ENCODE data around the gene EBI3. TPM values are rescaled to one million over a fixed set of nuclear protein-coding genes. Genes with fewer than 3 reads are reported as not detected.
"Not testable (repeated sequence)": the region's sequence is repeated elsewhere in the genome, so short reads cannot be mapped to it uniquely, and the experiment has no call there.

The EBI3 gene
- total RNA-seq, 2 donors from 2014 or later, result 2.0 to 4.6 TPM

DNA sequence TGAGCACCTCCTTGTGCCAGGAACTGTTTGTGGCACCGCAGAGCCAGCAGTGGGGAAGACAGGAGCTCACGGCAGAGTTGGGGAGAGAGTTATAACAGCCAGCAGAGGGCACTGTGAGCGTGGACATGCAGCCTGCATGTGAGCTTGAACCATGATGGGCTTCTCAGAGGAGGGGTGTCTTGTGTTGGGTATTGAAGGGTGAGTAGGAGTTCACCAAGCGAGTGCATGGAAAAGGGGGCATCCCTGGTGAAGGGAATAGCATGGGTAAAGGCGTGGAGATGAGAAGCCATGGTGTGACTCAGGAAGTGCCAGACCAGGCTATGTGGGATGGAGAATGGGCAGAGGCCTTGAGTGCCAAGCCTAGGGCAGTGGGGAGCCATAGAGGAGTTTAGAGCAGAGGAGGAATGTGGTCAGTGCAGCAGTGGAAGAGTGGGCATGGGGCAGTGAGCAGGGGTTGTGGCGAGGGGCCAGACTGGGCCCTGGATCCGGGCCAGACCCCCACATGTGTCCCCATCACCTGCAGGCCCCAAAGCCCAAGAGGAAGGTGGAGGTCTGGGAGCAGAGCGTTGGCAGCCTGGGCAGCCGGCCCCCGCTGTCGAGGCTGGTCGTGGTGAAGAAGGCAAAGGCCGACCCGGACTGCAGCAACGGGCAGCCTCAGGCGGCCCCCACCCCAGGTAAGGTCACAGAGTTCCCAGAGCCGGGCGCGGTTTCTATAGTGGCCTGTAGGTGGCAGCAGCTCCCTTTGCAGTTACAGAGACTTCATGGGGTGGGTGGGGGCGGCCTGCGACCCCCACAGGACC is 38.0 kb downstream of the EBI3 start:
- intact Hi-C loops (cut with DNase I), result loop anchor here (5.0 to 10.0 kb wide), 2 partner anchors 255 to 258 kb away; no protein-coding TSS in a partner anchor

GRCh38 chr19:4267901-4268815 is 38.8 kb downstream of the EBI3 start:
- no peak for DNase-seq (ENCODE audit: low spot score)
- intact Hi-C loops (cut with DNase I), result loop anchor here (5.0 to 10.0 kb wide), 2 partner anchors 254 to 257 kb away; no protein-coding TSS in a partner anchor

More for the DNA sequence above, 38.0 kb downstream of the EBI3 start:
- peak; percentile 85 for DNase-seq (ENCODE audit: low spot score)

- intact Hi-C loops (cut with DNase I), result loop anchor here (5.0 to 10.0 kb wide), 2 partner anchors 253 to 256 kb away; no protein-coding TSS in a partner anchor
- no peak for DNase-seq (ENCODE audit: low spot score)
These were observed 39.6 kb downstream of the EBI3 start for GRCh38 chr19:4268816-4269430.

GRCh38 chr19:4272894-4273293 is 43.6 kb downstream of the EBI3 start:
- intact Hi-C loops (cut with DNase I), result no loop called here
- DNase-seq (ENCODE audit: low spot score), result no peak

DNA sequence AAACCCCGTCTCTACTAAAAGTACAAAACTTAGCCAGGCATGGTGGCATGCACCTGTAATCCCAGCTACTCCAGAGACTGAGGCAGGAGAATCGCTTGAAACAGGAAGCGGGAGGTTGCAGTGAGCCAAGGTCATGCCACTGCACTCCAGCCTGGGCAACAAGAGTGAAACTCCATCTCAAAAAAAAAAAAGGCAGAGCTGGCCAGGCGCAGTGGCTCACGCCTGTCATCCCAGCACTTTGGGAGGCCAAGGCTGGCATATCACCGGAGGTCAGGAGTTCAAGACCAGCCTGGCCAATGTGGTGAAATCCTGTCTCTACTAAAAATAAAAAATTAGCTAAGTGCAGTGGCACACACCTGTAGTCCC is 45.0 kb downstream of the EBI3 start:
- intact Hi-C loops (cut with DNase I); DNase-seq (ENCODE audit: low spot score): not testable (repeated sequence)

- intact Hi-C loops (cut with DNase I), result no loop called here
- no peak for DNase-seq (ENCODE audit: low spot score)
These were observed 47.9 kb downstream of the EBI3 start for GRCh38 chr19:4277191-4277696.

- intact Hi-C loops (cut with DNase I), result no loop called here
- no peak for DNase-seq (ENCODE audit: low spot score)
These were observed 48.7 kb downstream of the EBI3 start for GRCh38 chr19:4278010-4278409.

GRCh38 chr19:4278419-4279266 is 49.3 kb downstream of the EBI3 start, which contains the start of gene SHD:
Gene SHD, plus strand, starts transcription at chr19:4279266. Its CDS starts 798 bp downstream, at chr19:4280064.
- intact Hi-C loops (cut with DNase I), result no loop called here
- no peak for DNase-seq (ENCODE audit: low spot score)

GRCh38 chr19:4279267-4279529 is 49.9 kb downstream of the EBI3 start:
- DNase-seq (ENCODE audit: low spot score), result no peak
- intact Hi-C loops (cut with DNase I), result no loop called here

DNA sequence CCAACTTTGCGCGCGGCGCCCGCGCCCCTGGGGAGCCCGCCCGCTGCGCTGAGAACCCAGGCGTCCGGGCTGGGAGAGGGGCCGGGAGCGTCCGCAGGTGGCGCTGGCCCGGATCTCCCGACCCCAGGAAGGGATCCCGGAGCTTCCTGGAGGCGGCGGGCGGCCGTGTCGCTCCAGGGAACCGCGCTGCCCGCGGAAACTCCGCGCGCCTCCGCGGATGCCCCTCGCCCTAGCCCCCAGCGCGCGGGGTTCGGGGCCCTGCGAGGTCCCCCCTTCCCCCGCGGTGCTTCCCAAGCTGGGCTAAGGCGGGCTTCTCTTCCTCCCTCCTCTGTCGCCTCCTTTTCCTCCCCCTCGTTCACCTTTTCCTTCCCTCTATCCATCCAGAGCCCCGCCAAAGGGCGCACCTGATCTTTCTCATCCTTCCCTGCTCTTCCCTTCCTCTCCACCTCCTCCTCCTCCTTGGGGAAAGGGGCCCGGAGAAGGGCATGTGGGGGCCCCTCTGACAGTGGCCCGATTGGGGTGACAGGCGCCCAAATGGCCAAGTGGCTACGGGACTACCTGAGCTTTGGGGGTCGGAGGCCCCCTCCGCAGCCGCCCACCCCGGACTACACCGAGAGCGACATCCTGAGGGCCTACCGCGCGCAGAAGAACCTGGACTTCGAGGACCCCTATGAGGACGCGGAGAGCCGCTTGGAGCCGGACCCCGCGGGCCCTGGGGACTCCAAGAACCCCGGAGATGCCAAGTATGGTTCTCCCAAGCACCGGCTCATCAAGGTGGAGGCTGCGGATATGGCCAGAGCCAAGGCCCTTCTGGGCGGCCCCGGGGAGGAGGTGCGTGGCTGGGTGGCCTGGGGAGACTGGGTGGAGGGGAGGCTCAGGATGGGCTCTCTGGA is 50.5 kb downstream of the EBI3 start:
- intact Hi-C loops (cut with DNase I), result no loop called here
- DNase-seq (ENCODE audit: low spot score), result no peak

GRCh38 chr19:4284176-4284958 is 55.0 kb downstream of the EBI3 start:
- DNase-seq (ENCODE audit: low spot score), result no peak
- intact Hi-C loops (cut with DNase I), result no loop called here

- DNase-seq (ENCODE audit: low spot score), result no peak
- intact Hi-C loops (cut with DNase I), result no loop called here
These were observed 55.7 kb downstream of the EBI3 start for GRCh38 chr19:4284974-4285373.

DNA sequence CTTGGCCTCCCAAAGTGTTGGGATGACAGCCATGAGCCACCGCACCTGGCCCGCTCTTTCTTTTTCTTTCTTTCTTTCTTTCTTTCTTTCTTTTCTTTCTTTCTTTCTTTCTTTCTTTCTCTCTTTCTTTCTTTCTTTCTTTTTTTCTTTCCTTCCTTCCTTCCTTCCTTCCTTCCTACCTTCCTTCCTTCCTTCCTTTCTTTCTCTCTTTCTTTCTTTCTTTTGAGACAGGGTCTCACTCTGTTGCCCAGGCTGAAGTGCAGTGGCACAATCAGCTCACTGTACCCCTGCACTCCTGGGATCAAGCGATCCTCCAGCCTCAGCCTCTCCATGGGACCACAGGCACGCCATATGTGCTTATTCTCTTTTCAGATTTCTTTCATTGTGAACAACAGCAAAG is 56.8 kb downstream of the EBI3 start:
- intact Hi-C loops (cut with DNase I); DNase-seq (ENCODE audit: low spot score): not testable (repeated sequence)

Measured in posterior vena cava (tissue), 2 donors.